GM21515 (cell line): Measurements from ENCODE around the gene FEM1B.

ENCODE experiments used
- ATAC-seq: cut with Tn5 transposase; IDR thresholded peaks from one replicate; pipeline ENCODE4 v1.9.1; 2021; ENCODE audit not compliant: unreplicated experiment

Gene FEM1B

GRCh38 chr15:68258692-68259091, 18.9 kb upstream of the FEM1B start:
- no peak for ATAC-seq

- no peak for ATAC-seq
Measured at GRCh38 chr15:68259883-68260282, 17.7 kb upstream of the FEM1B start.

GRCh38 chr15:68261241-68261640, 16.3 kb upstream of the FEM1B start:
- ATAC-seq = no peak

GRCh38 chr15:68261980-68262379, 15.6 kb upstream of the FEM1B start:
- no peak for ATAC-seq

GRCh38 chr15:68262514-68263356, 14.8 kb upstream of the FEM1B start:
- no peak for ATAC-seq

GRCh38 chr15:68264282-68264681, 13.3 kb upstream of the FEM1B start:
- ATAC-seq = no peak

GRCh38 chr15:68265081-68265480, 12.5 kb upstream of the FEM1B start:
- ATAC-seq = no peak

GRCh38 chr15:68265674-68266073, 11.9 kb upstream of the FEM1B start:
- no peak for ATAC-seq

- no peak for ATAC-seq
Measured at GRCh38 chr15:68268405-68268804, 9.1 kb upstream of the FEM1B start.

GRCh38 chr15:68271854-68272471, 5.6 kb upstream of the FEM1B start:
- ATAC-seq = no peak

- ATAC-seq = no peak
Measured at GRCh38 chr15:68272721-68273271, 4.7 kb upstream of the FEM1B start.

GRCh38 chr15:68274201-68274848, 3.2 kb upstream of the FEM1B start:
- no peak for ATAC-seq

GRCh38 chr15:68275165-68275746, 2.3 kb upstream of the FEM1B start:
- no peak for ATAC-seq

GRCh38 chr15:68276668-68277067, 877 bp upstream of the FEM1B start:
- ATAC-seq = no peak

- ATAC-seq = peak; percentile 8
Measured at GRCh38 chr15:68277131-68277602, 378 bp upstream of the FEM1B start.

- no peak for ATAC-seq
Measured at GRCh38 chr15:68278345-68278594, 725 bp downstream of the FEM1B start.

GRCh38 chr15:68278595-68279405, 1.3 kb downstream of the FEM1B start:
- no peak for ATAC-seq

GRCh38 chr15:68279779-68280753, 2.5 kb downstream of the FEM1B start:
- ATAC-seq = no peak

- ATAC-seq = no peak
Measured at GRCh38 chr15:68281008-68281407, 3.5 kb downstream of the FEM1B start.

- ATAC-seq = no peak
Measured at GRCh38 chr15:68283401-68283800, 5.9 kb downstream of the FEM1B start.
